Activated CD8-positive, alpha-beta T cell treated with anti-CD3 and anti-CD28 coated beads for 36 hours (primary cell): Measurements from ENCODE around the gene KHDC1. TPM values are rescaled to one million over a fixed set of nuclear protein-coding genes. Genes with fewer than 3 reads are reported as not detected.

ENCODE experiments used
- ATAC-seq: fragments of 200-7000 bp; cut with Tn5 transposase; one replicate; pipeline ENCODE4 v1.10.0; 2021; ENCODE audit warnings: mild to moderate bottlenecking, moderate library complexity
- CTCF ChIA-PET: fragments of 350-600 bp; sonication (Branson Sonifier 250); formaldehyde crosslinking; loops from one replicate; lab custom pipeline; 2021; ENCODE audit warnings: antibody characterized with exemption; lab: Charles Lee
- POLR2A ChIA-PET: fragments of 350-600 bp; sonication (Branson Sonifier 250); formaldehyde crosslinking; loops from one replicate; lab custom pipeline; 2021; ENCODE audit warnings: antibody characterized with exemption; lab: Charles Lee
- DNase-seq: peaks from one replicate; pipeline ENCODE4 v3.0.0-alpha.2; 2020
- H3K27ac Mint-ChIP-seq: one replicate; pipeline ENCODE4 v1.8.0; 2021; ENCODE audit warnings: mild to moderate bottlenecking, mixed read lengths
- H3K27me3 Mint-ChIP-seq: one replicate; pipeline ENCODE4 v1.8.0; 2021; ENCODE audit warnings: mixed read lengths
- H3K36me3 Mint-ChIP-seq: one replicate; pipeline ENCODE4 v1.8.0; 2021; ENCODE audit warnings: low read depth, mixed read lengths
- H3K4me1 Mint-ChIP-seq: one replicate; pipeline ENCODE4 v1.8.0; 2021; ENCODE audit warnings: low read depth, mixed read lengths
- H3K4me3 Mint-ChIP-seq: one replicate; pipeline ENCODE4 v1.8.0; 2021; ENCODE audit warnings: mild to moderate bottlenecking, moderate library complexity, mixed read lengths
- H3K9me3 Mint-ChIP-seq: one replicate; pipeline ENCODE4 v1.8.0; 2021; ENCODE audit warnings: mixed read lengths
- CTCF ChIP-seq: fragments of 200-600 bp; IDR thresholded peaks from one replicate; pipeline ENCODE4 v1.8.0; 2022; ENCODE audit warnings: antibody characterized with exemption, mild to moderate bottlenecking
- intact Hi-C: fragments of 100-400 bp; cut with micrococcal nuclease; formaldehyde crosslinking; loops from one replicate; pipeline ENCODE4 v1.10.0; 2022
- total RNA-seq, 2 experiments: library from RNA; stranded (reverse); gene quantifications; one replicate each; pipeline ENCODE4 v1.2.3, GENCODE V29; 2021

The KHDC1 gene
- total RNA-seq, 2 experiments from 2014 or later, result 3.5 TPM

- ChIA-PET CTCF (no interaction called here), POLR2A (no interaction called here)
- TF ChIP-seq CTCF, result no peak
- intact Hi-C loops, result no loop called here
- Mint-ChIP-seq H3K9me3 (no peaks in the 10 kb centered on the region), H3K27ac (no peak overlapping the region), H3K4me3 (no peak overlapping the region), H3K4me1 (peaks cover 6% of the 10 kb centered on the region), H3K36me3 (peaks cover 4% of the 10 kb centered on the region), H3K27me3 (no peaks in the 10 kb centered on the region)
- ATAC-seq, result no peak
- no peak for DNase-seq
These were observed 39.3 kb upstream of the KHDC1 start for GRCh38 chr6:73302339-73302738.

- Mint-ChIP-seq H3K36me3 (peaks cover 8% of the 10 kb centered on the region), H3K27ac (no peak overlapping the region), H3K27me3 (no peaks in the 10 kb centered on the region), H3K9me3 (peaks cover 2% of the 10 kb centered on the region), H3K4me3 (no peak overlapping the region), H3K4me1 (no peaks in the 10 kb centered on the region)
- DNase-seq (no peak), ATAC-seq (no peak)
- POLR2A ChIA-PET, result no interaction called here
- TF ChIP-seq CTCF, result no peak
- intact Hi-C loops, result no loop called here
- CTCF ChIA-PET, result interaction anchor here (0.9 kb wide), 1 partner anchor 10 kb away, joined by 3 read pairs; no protein-coding TSS in a partner anchor
These were observed 36.4 kb upstream of the KHDC1 start for GRCh38 chr6:73299151-73299971.

GRCh38 chr6:73293331-73293730 is 30.3 kb upstream of the KHDC1 start:
- H3K27me3 Mint-ChIP-seq, result no peaks in the 10 kb centered on the region
- no peak for TF ChIP-seq CTCF
- intact Hi-C loops, result no loop called here
- H3K36me3 Mint-ChIP-seq, result peaks cover 7% of the 10 kb centered on the region
- no peaks in the 10 kb centered on the region for H3K4me1 Mint-ChIP-seq
- DNase-seq (no peak), ATAC-seq (no peak)
- no peak overlapping the region for H3K27ac Mint-ChIP-seq
- CTCF ChIA-PET, result no interaction called here
- H3K9me3 Mint-ChIP-seq, result peaks cover 2% of the 10 kb centered on the region
- POLR2A ChIA-PET, result no interaction called here
- no peak overlapping the region for H3K4me3 Mint-ChIP-seq

- H3K4me3 Mint-ChIP-seq, result no peak overlapping the region
- no peak for DNase-seq
- intact Hi-C loops, result no loop called here
- no peaks in the 10 kb centered on the region for H3K4me1 Mint-ChIP-seq
- H3K27me3 Mint-ChIP-seq, result no peaks in the 10 kb centered on the region
- TF ChIP-seq CTCF, result no peak
- no peak for ATAC-seq
- no peak overlapping the region for H3K27ac Mint-ChIP-seq
- CTCF ChIA-PET, result interaction anchor here (1.1 to 1.3 kb wide), 2 partner anchors 36 to 674 kb away, joined by 3 read pairs; no protein-coding TSS in a partner anchor
- POLR2A ChIA-PET, result interaction anchor here (0.8 kb wide), 1 partner anchor 199 kb away, joined by 5 read pairs; no protein-coding TSS in a partner anchor
- peaks cover 7% of the 10 kb centered on the region for H3K36me3 Mint-ChIP-seq
- peaks cover 2% of the 10 kb centered on the region for H3K9me3 Mint-ChIP-seq
These were observed 27.4 kb upstream of the KHDC1 start for GRCh38 chr6:73290435-73290834.

GRCh38 chr6:73286752-73287151 is 23.8 kb upstream of the KHDC1 start:
- intact Hi-C loops, result no loop called here
- ChIA-PET POLR2A (no interaction called here), CTCF (no interaction called here)
- Mint-ChIP-seq H3K4me3 (no peak overlapping the region), H3K27ac (no peak overlapping the region), H3K36me3 (peaks cover 3% of the 10 kb centered on the region), H3K9me3 (no peaks in the 10 kb centered on the region), H3K27me3 (no peaks in the 10 kb centered on the region), H3K4me1 (no peaks in the 10 kb centered on the region)
- DNase-seq (no peak), ATAC-seq (no peak)
- no peak for TF ChIP-seq CTCF
